ENCODE measurements around the gene SDCCAG8. TPM values are rescaled to one million over a fixed set of nuclear protein-coding genes. Genes with fewer than 3 reads are reported as not detected.
A peak's percentile ranks its signal among the peaks of the same experiment; 100 is the strongest.

SDCCAG8 gene
- total RNA-seq, 1 donor from 2014 or later: 26.7 TPM

DNA sequence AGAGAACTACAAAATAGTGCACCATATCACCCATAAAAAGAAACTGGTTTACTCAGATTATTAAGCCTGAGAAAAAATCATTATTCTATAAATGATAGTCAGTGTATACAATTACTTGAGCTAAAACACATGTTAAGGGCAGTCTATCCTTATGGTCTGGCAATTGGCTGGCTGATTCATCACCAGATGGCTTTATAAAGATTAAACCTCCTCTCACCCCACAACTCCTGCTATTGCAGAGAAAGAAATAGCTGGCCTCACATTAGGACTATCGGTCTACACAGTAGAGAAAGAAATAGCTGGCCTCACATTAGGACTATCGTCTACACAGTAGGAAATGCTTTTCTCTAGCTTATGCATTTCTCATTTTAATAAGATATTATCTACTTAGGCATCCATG, 21.9 kb upstream of the SDCCAG8 start:
- Mint-ChIP-seq H3K4me1 (ENCODE audit: unreplicated experiment) (peaks cover 38% of the 10 kb centered on the region), H3K36me3 (ENCODE audit: unreplicated experiment) (peaks cover 47% of the 10 kb centered on the region), H3K9me3 (ENCODE audit: unreplicated experiment) (peaks cover 15% of the 10 kb centered on the region), H3K27ac (ENCODE audit: unreplicated experiment) (peak overlapping the region; percentile 74), H3K27me3 (ENCODE audit: unreplicated experiment) (no peaks in the 10 kb centered on the region), H3K4me3 (ENCODE audit: unreplicated experiment) (no peak overlapping the region)
- no peak for TF ChIP-seq CTCF (IDR thresholded peaks at IDR 0.05)
- no peak for DNase-seq (ENCODE audit: extremely low spot score, unreplicated experiment)

DNA sequence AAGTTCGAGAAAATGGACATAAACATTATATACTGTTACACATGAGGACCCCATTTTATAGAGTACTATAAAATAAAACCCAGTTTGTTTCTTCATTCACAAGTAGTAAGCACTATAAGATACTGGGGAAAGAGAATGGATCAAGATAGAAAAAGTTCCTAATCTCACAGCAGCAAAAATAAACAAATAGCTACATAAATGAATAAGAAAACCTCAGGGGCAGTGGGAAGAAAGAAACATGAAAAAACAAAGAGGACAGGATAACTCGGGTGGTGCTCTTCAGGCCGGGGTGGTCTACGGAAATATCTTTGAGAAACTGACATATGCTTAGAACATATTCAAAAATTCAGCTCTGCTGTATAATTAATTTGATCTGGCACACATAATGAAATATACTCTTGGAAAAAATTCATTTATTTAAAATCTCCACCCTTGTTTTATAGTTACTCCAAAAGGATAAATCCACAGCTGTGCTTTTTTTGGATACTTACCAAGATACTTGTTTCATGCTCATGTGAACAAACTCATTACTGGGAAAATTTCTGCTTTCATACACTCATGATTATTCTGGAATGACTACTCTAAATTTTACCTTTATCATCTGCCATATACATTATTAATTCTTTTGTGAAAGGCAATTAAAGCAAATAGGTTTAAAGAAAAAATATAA, 20.7 kb upstream of the SDCCAG8 start:
- Mint-ChIP-seq H3K36me3 (ENCODE audit: unreplicated experiment) (peaks cover 38% of the 10 kb centered on the region), H3K27ac (ENCODE audit: unreplicated experiment) (peak overlapping the region; percentile 80), H3K4me1 (ENCODE audit: unreplicated experiment) (peaks cover 46% of the 10 kb centered on the region), H3K27me3 (ENCODE audit: unreplicated experiment) (no peaks in the 10 kb centered on the region), H3K9me3 (ENCODE audit: unreplicated experiment) (peaks cover 10% of the 10 kb centered on the region), H3K4me3 (ENCODE audit: unreplicated experiment) (peak overlapping the region; percentile 11)
- no peak for TF ChIP-seq CTCF (IDR thresholded peaks at IDR 0.05)
- no peak for DNase-seq (ENCODE audit: extremely low spot score, unreplicated experiment)

- Mint-ChIP-seq H3K27me3 (ENCODE audit: unreplicated experiment) (no peaks in the 10 kb centered on the region), H3K36me3 (ENCODE audit: unreplicated experiment) (peaks cover 25% of the 10 kb centered on the region), H3K27ac (ENCODE audit: unreplicated experiment) (peak overlapping the region; percentile 90), H3K9me3 (ENCODE audit: unreplicated experiment) (no peaks in the 10 kb centered on the region), H3K4me1 (ENCODE audit: unreplicated experiment) (peaks cover 45% of the 10 kb centered on the region), H3K4me3 (ENCODE audit: unreplicated experiment) (no peak overlapping the region)
- no peak for DNase-seq (ENCODE audit: extremely low spot score, unreplicated experiment)
- no peak for TF ChIP-seq CTCF (IDR thresholded peaks at IDR 0.05)
Observed at GRCh38 chr1:243236604-243237252, 19.1 kb upstream of the SDCCAG8 start.

GRCh38 chr1:243244432-243244841, 11.4 kb upstream of the SDCCAG8 start:
- H3K36me3 Mint-ChIP-seq (ENCODE audit: unreplicated experiment): peaks cover 10% of the 10 kb centered on the region
- DNase-seq (ENCODE audit: extremely low spot score, unreplicated experiment): no peak
- H3K27me3 Mint-ChIP-seq (ENCODE audit: unreplicated experiment): no peaks in the 10 kb centered on the region
- H3K4me1 Mint-ChIP-seq (ENCODE audit: unreplicated experiment): peaks cover 37% of the 10 kb centered on the region
- no peak for TF ChIP-seq CTCF (IDR thresholded peaks at IDR 0.05)
- peak overlapping the region; percentile 66 for H3K27ac Mint-ChIP-seq (ENCODE audit: unreplicated experiment)
- H3K9me3 Mint-ChIP-seq (ENCODE audit: unreplicated experiment): no peaks in the 10 kb centered on the region
- H3K4me3 Mint-ChIP-seq (ENCODE audit: unreplicated experiment): no peak overlapping the region

GRCh38 chr1:243246916-243247315, 8.9 kb upstream of the SDCCAG8 start:
- no peaks in the 10 kb centered on the region for H3K27me3 Mint-ChIP-seq (ENCODE audit: unreplicated experiment)
- peak overlapping the region; percentile 80 for H3K27ac Mint-ChIP-seq (ENCODE audit: unreplicated experiment)
- no peak overlapping the region for H3K4me3 Mint-ChIP-seq (ENCODE audit: unreplicated experiment)
- H3K4me1 Mint-ChIP-seq (ENCODE audit: unreplicated experiment): peaks cover 56% of the 10 kb centered on the region
- H3K9me3 Mint-ChIP-seq (ENCODE audit: unreplicated experiment): no peaks in the 10 kb centered on the region
- DNase-seq (ENCODE audit: extremely low spot score, unreplicated experiment): no peak
- peaks cover 7% of the 10 kb centered on the region for H3K36me3 Mint-ChIP-seq (ENCODE audit: unreplicated experiment)
- no peak for TF ChIP-seq CTCF (IDR thresholded peaks at IDR 0.05)
